HG03521 (cell line): ENCODE results near the gene ARHGAP26.

ENCODE experiments used
- ATAC-seq: cut with Tn5 transposase; IDR thresholded peaks from one replicate; pipeline ENCODE4 v1.9.1; 2021; ENCODE audit warnings: mild to moderate bottlenecking, moderate library complexity; ENCODE audit not compliant: unreplicated experiment

Gene ARHGAP26

GRCh38 chr5:142782976-142783530 lies 12.9 kb downstream of the ARHGAP26 start:
- no peak for ATAC-seq

DNA sequence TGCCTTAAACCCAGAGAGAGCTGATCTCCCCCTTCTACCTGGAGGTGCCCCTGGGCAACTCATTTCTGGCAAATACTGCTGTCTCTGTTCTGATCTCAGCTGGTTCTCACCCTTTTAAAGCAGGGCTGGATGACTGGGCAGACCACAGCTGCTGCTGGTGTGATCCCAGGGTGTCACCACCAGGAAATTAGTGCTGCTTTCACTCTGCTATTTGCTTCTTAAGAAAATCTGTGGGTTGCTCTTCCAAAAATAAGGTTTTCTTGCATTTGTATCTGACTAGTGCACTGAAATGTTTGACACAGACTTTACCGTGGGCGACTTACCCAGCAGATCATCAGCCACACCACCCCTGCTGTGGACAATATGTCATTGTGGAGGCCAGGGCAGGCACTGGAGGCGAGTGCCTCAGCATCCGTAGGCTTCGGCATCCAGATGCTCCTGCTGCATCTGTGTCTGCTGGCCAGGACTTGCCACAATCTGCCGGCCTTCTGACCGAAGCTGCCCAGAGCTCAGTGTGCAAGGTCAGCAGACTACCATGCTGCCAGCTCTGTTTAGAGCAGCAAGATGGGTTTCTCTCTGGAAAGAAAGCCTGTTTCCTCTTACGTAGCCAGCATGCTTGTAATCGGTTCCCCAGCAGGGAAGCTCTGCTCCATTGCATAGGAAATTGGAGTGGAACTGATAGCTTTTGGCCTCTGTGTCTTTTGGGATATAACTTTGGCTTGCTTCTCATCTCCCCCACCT lies 13.6 kb downstream of the ARHGAP26 start:
- ATAC-seq: peak; percentile 65

DNA sequence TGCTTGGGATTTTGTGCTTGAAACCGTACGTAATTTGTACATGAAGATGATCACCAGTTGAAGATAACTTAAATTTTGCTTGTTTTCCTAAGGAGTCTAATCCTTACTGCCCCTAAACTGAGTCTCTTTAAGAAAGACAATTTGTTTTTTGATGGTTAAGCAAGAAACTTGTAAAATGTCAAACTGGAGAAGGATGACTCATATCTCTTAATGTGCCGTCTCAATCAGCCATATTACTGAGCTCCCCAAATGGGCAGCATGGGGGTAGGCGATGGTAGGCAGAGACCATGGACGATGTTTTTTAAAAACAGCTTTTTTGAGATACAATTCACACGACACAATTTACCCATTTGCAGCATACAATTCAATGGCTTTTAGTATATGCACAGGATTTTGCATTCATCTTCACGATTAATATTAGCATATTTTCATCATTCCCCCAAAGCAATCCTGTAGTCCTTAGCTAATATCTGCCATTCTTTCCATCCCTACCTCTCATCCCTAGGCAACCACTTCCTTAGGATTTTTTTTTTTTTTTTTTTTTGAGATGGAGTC lies 14.3 kb downstream of the ARHGAP26 start:
- ATAC-seq: no peak

GRCh38 chr5:142785206-142785605 lies 15.0 kb downstream of the ARHGAP26 start:
- no peak for ATAC-seq

DNA sequence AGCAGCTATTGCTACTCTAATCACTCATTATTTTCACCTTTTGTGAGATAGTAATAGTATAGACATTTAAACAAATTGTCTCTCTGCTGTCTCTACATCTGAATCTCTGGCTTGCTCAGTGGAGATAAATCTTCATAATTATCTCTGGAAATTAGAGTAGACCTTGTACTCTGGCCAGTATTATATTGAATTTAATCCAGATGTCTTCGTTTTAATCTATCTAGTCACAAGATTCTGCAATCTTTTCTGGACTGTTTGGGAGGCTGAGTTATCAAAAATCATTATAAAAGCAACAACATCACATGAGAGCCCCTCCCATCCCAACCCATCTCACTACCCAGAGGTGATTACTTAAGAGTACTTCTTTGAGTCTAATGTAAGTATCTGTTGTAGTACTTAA lies 19.0 kb downstream of the ARHGAP26 start:
- ATAC-seq: no peak

DNA sequence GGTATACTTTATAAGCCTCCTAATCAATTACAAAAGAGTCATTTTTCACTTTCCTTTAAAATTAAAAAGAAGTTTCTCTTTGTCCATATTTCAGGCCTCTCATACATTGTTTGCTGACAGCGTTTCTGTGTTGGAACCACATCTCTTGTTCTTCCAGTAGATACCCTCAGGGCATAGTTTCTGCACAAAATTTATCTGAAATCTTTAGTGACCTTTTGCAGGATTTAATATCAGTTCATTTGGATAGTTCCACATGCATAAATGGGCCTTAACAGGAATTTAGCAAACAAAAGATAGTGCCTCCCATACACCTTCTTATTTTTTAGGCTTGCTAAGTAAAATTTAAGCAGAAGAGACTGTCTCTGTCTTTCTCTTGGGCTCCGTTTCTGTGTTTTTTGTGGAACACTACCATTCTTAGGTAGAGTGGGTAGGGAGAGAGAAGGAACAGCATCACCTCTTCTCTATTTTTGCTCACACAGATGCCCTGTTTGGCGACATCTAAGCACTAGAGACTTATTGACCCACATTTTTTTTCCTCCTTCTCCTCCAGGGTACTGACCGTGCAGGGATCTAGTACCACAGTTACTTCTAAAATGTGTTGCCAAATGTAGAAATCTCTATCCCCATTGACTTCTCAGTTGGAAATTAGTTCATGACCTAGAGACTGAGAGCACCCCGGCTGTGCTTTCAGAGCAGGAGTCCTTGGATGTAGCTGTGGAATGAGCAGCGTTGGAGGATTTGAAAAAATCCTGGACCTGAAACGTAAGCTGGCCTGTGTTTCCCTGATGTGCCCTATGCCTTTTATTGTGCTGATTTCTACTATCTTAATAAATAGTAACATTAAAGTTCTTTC lies 22.1 kb downstream of the ARHGAP26 start:
- ATAC-seq: no peak

GRCh38 chr5:142792865-142793232 lies 22.7 kb downstream of the ARHGAP26 start:
- no peak for ATAC-seq

- no peak for ATAC-seq
Measured at GRCh38 chr5:142794537-142794936, 24.4 kb downstream of the ARHGAP26 start.

- ATAC-seq: no peak
Measured at GRCh38 chr5:142795251-142795650, 25.1 kb downstream of the ARHGAP26 start.

- ATAC-seq: no peak
Measured at GRCh38 chr5:142796492-142797109, 26.4 kb downstream of the ARHGAP26 start.

DNA sequence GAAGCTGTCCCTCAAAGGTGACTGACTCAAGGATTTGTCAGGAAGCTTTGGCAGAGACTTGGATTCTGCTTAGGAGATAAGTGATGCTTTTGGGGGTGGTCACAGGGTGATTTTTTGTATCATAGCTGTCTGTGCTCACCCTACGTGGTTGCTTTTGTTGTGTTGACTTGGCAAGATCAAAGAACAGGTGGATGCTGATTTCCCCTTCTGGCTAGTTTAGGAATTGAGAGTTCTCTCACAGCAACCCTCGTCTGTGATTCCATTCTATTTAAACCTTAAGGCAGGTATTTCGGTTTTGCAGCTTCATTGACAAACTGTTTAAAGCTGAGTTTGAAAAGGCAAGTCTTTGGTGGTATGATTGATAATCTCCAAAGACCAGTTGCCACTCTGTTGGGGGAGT lies 27.2 kb downstream of the ARHGAP26 start:
- no peak for ATAC-seq

DNA sequence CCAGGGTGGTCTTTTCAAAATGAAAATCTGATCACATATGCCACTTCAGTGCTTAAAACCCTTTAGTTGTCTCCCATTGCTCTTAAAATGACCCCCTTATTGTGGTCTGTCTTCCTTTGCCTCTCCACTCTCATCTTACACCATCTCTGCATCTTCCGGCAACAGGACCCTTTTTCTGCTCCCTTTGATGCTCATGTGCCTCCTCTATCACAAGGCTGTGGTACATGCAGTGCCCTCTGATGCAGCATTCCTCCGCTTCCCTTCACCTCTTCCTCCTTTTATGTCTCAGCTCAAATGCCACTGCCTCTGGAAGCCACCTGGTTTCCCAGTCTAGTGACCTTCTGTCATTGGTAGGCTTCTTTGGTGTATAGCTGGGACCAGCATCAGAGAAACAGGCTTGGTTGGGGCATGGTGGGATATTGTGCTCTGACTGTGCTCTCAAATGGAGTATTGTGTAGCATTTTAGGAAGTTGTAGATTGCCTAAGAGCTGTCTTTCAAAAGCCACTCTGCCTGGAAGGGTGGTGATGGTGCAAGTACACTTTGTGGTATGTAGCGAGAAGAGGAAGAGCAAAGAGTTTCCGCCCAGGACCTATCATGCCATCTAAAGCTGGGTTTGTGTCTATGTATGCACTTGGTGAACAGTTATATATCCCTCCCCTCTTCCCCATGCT lies 28.1 kb downstream of the ARHGAP26 start:
- no peak for ATAC-seq

- ATAC-seq: peak; percentile 96
Measured at GRCh38 chr5:142800776-142801494, 30.8 kb downstream of the ARHGAP26 start.

- no peak for ATAC-seq
Measured at GRCh38 chr5:142801495-142801871, 31.3 kb downstream of the ARHGAP26 start.

DNA sequence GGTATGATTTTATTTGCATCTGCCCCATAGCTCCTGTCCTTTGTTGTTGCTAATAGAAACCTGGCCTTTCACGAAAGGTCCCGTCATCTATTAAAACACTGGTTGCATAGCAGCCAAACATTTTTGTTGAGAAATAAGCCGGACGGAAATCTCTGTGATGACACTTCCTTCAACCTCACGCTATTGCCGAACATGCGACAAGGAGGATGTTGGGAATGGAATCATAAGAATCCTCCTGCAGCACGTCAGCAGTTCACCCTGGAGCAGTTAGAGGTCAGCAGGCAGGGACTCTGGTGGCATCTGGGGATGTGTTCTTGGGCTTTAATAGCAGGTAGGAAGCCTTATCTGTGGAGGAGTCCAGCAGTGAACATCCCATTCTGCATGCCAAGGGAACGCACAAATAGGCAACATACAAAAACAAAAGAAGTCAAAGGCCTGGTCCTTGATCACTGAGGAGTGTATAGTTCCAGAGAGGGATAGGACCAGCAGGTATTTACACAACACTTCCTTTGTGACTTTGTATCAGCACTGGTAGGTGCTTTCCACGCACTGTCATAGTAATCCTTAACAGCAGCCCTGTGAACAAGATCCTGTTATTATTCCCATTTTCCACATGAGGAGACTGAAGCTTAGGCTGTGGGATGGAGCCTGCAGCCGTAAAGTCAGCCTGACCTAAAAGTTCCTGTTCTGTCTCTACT lies 33.4 kb downstream of the ARHGAP26 start:
- no peak for ATAC-seq

- ATAC-seq: no peak
Measured at GRCh38 chr5:142805339-142805738, 35.2 kb downstream of the ARHGAP26 start.

GRCh38 chr5:142806841-142807267 lies 36.7 kb downstream of the ARHGAP26 start:
- ATAC-seq: no peak

- ATAC-seq: no peak
Measured at GRCh38 chr5:142807372-142807911, 37.3 kb downstream of the ARHGAP26 start.
